Right lobe of liver (tissue), 6 donors: ENCODE data around the gene TBC1D19. TPM values are rescaled to one million over a fixed set of nuclear protein-coding genes. Genes with fewer than 3 reads are reported as not detected.

Experiments used
- ATAC-seq, 4 donors: fragments of 200-7000 bp; cut with Tn5 transposase; one replicate each; pipeline ENCODE4 v1.9.1; 2020; ENCODE audit warnings: mild to moderate bottlenecking in 4 of 4, moderate library complexity in 4 of 4
- DNase-seq, 3 donors: peaks; one replicate each; pipeline ENCODE4 v3.0.0-alpha.2; 2020
- H3K27ac ChIP-seq, 3 donors: fragments of 200-600 bp; one replicate each; pipeline ENCODE4 v1.8.0; 2022
- H3K27me3 ChIP-seq, 2 donors: fragments of 200-600 bp; one replicate each; pipeline ENCODE4 v1.8.0; 2022
- H3K36me3 ChIP-seq, 4 donors: fragments of 200-600 bp; sonication (generic) in 1 of 4; one replicate each; pipeline versions ENCODE4 v1.5.1 to v1.8.0; 2017 to 2022; ENCODE audit warnings: control low read depth in 1 of 4
- H3K4me1 ChIP-seq, 4 donors: fragments of 200-600 bp; sonication (generic) in 1 of 4; one replicate each; pipeline versions ENCODE4 v1.5.1 to v1.8.0; 2017 to 2022; ENCODE audit warnings: control low read depth in 1 of 4
- H3K4me3 ChIP-seq, 3 donors: fragments of 200-600 bp; one replicate each; pipeline ENCODE4 v1.8.0; 2022
- H3K9me3 ChIP-seq, 4 donors: fragments of 200-600 bp; sonication (generic) in 1 of 4; one replicate each; pipeline versions ENCODE4 v1.5.1 to v1.8.0; 2017 to 2022; ENCODE audit warnings: control low read depth in 1 of 4
- CTCF ChIP-seq, 4 donors: fragments of 200-600 bp in 3 of 4; fragments of 450-650 bp in 1 of 4; IDR thresholded peaks; one replicate each; pipeline versions ENCODE4 v1.5.1 to v1.8.0; 2016 to 2022; ENCODE audit warnings: antibody characterized with exemption in 4 of 4, mild to moderate bottlenecking in 2 of 4
- POLR2A ChIP-seq: fragments of 450-650 bp; IDR thresholded peaks from one replicate; pipeline ENCODE4 v1.6.1; 2017; ENCODE audit warnings: antibody characterized with exemption, mild to moderate bottlenecking
- whole genome bisulfite sequencing: methylation state at CpG from one replicate; pipeline ENCODE4 v1.1.6; 2018; ENCODE audit warnings: low coverage, low lambda C conversion rate; ENCODE audit not compliant: insufficient coverage; ENCODE audit errors: missing lambda C conversion rate; 5-methylcytosine and 5-hydroxymethylcytosine counted together
- intact Hi-C, 2 donors: fragments of 100-400 bp; cut with DNase I; formaldehyde crosslinking; loops; one replicate each; pipeline versions ENCODE4 v1.11.2 to v1.14.1; 2022
- total RNA-seq, 6 experiments: library from RNA; depleted of rRNA in 2 of 6; stranded (reverse); fragments of >200 nt in 2 of 6; fragmentation: NEBNext Ultra II Directional in 3 of 6; extraction: Animal tissue kit (Norgen Biotek cat#: 25700) in 3 of 6; gene quantifications; one replicate each; pipeline versions ENCODE4 v1.1.0 to v1.2.4, GENCODE V29; 2016 to 2023
- donor health status: DM: no; HTN: yes; CAD: no.
- donor health status: DM: no; HTN: no; CAD: no.
- donor health status: DM: no; HTN: no; CAD: no.
- donor health status: DM: no; HTN: yes; CAD: no.
- donor health status: DM: no; HTN: yes; CAD: no.

The TBC1D19 gene
- total RNA-seq, 6 experiments from 2014 or later = 1.8 to 5.3 (median 2.4) TPM

DNA sequence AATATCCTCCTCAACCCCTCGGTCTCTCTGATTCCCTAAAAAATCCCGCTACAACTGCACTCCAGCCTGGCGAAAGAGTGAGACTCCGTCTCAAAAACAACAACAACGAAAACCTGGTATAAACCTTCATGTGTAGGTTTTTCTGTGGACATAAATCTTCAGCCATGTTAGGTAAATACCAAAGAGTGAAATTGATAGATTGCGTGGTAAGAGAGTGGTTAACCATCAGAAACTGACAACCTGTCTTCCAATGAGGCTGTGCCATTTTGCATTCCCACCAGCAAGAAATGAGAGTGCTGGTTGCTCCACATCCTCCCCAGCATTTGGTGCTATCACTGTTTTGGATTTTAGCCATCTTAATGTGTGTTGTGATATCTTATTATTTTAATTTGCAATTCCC lies 10.9 kb downstream of the TBC1D19 start:
- no peak overlapping the region for H3K4me3 ChIP-seq
- intact Hi-C loops = no loop called here
- no peak overlapping the region for H3K27ac ChIP-seq
- 95% methylated on average over 6 of the region's 6 CpGs for WGBS
- DNase-seq (no peak), ATAC-seq (no peak)
- H3K36me3 ChIP-seq = no peaks in the 10 kb centered on the region
- H3K4me1 ChIP-seq = no peaks in the 10 kb centered on the region
- TF ChIP-seq CTCF (IDR thresholded peaks at IDR 0.05) (no peak), POLR2A (no peak)
- no peaks in the 10 kb centered on the region for H3K27me3 ChIP-seq
- no peaks in the 10 kb centered on the region for H3K9me3 ChIP-seq

GRCh38 chr4:26596843-26597242 lies 13.0 kb downstream of the TBC1D19 start:
- WGBS = 92% methylated on average over 1 of the region's 1 CpG
- TF ChIP-seq CTCF (IDR thresholded peaks at IDR 0.05) (no peak), POLR2A (no peak)

GRCh38 chr4:26601204-26601603 lies 17.3 kb downstream of the TBC1D19 start:
- Histone ChIP-seq H3K9me3 (no peaks in the 10 kb centered on the region), H3K27me3 (no peaks in the 10 kb centered on the region), H3K36me3 (no peaks in the 10 kb centered on the region), H3K4me3 (no peak overlapping the region), H3K4me1 (no peaks in the 10 kb centered on the region), H3K27ac (no peak overlapping the region)
- TF ChIP-seq CTCF (IDR thresholded peaks at IDR 0.05) = no peak
- TF ChIP-seq POLR2A = no peak
- WGBS = 100% methylated on average over 1 of the region's 1 CpG
- ATAC-seq = no peak
- no peak for DNase-seq
- intact Hi-C loops = no loop called here

More at GRCh38 chr4:26596843-26597242, 13.0 kb downstream of the TBC1D19 start:
- Histone ChIP-seq H3K27ac (no peak overlapping the region), H3K4me3 (no peak overlapping the region), H3K9me3 (no peaks in the 10 kb centered on the region), H3K4me1 (no peaks in the 10 kb centered on the region), H3K36me3 (no peaks in the 10 kb centered on the region), H3K27me3 (no peaks in the 10 kb centered on the region)
- ATAC-seq = no peak
- no peak for DNase-seq
- intact Hi-C loops = no loop called here

DNA sequence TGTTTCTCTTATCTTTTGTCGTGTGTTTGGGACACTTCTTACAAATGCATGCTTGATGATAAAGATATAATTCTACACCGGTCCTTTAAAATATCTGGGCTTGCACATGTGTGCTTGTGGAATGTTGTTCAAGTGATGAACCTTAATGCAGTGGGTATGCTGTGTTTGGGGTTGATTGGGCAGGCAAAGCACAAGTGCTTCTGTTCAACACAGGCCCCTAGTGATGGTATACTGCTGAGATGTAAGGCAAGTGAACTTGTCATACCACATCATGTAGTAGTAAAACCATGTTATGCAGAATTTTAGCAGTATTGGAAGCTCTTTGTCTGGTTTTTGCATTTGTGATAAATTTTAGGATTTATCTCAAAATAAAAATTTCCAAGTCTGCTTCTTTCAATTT lies 23.9 kb downstream of the TBC1D19 start:
- no peak for TF ChIP-seq POLR2A
- TF ChIP-seq CTCF (IDR thresholded peaks at IDR 0.05) = no peak
- ATAC-seq (no peak), DNase-seq (no peak)
- Histone ChIP-seq H3K36me3 (no peaks in the 10 kb centered on the region), H3K27ac (no peak overlapping the region), H3K9me3 (no peaks in the 10 kb centered on the region), H3K27me3 (no peaks in the 10 kb centered on the region), H3K4me1 (no peaks in the 10 kb centered on the region), H3K4me3 (no peak overlapping the region)
- intact Hi-C loops = no loop called here
- WGBS = 73% methylated on average over 2 of the region's 2 CpGs

- DNase-seq (no peak), ATAC-seq (no peak)
- no peak overlapping the region for H3K27ac ChIP-seq
These were observed 25.5 kb downstream of the TBC1D19 start for GRCh38 chr4:26609391-26609790.

More at GRCh38 chr4:26609391-26609790, 25.5 kb downstream of the TBC1D19 start:
- no peaks in the 10 kb centered on the region for H3K4me1 ChIP-seq
- intact Hi-C loops = no loop called here
- H3K4me3 ChIP-seq = no peak overlapping the region
- no peaks in the 10 kb centered on the region for H3K36me3 ChIP-seq
- no peaks in the 10 kb centered on the region for H3K27me3 ChIP-seq
- no peak for TF ChIP-seq POLR2A
- TF ChIP-seq CTCF (IDR thresholded peaks at IDR 0.05) = no peak
- H3K9me3 ChIP-seq = no peaks in the 10 kb centered on the region
